Fibroblast of peridontal ligament (primary cell): ENCODE measurements around the gene POLR2B.
A peak's percentile ranks its signal among the peaks of the same experiment; 100 is the strongest.
"Not testable (repeated sequence)": the region's sequence is repeated elsewhere in the genome, so short reads cannot be mapped to it uniquely, and the experiment has no call there.

Experiments
- DNase-seq: peaks from one replicate; pipeline ENCODE4 v3.0.0-alpha.2; 2010; ENCODE audit errors: extremely low read depth

Gene POLR2B

DNA sequence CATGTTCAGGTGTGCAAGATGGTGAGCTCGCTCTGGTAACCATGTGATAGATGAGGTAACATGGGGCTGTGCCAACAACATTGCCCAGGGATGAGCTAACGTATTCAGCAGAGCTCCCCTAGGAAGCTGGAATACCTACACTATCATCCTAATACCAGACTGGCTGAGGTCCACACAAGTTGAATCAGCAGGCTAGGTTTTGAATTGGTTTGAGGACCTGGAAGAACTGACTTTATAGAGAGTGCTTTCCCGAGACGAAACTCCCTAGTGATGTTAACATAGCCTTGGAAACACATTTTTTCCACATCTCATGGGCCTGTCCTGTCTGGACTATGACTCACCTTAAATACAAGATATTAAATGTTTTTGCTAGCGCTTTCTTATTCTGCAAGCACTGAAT is 74.8 kb downstream of the POLR2B start:
- DNase-seq, result peak; percentile 31

DNA sequence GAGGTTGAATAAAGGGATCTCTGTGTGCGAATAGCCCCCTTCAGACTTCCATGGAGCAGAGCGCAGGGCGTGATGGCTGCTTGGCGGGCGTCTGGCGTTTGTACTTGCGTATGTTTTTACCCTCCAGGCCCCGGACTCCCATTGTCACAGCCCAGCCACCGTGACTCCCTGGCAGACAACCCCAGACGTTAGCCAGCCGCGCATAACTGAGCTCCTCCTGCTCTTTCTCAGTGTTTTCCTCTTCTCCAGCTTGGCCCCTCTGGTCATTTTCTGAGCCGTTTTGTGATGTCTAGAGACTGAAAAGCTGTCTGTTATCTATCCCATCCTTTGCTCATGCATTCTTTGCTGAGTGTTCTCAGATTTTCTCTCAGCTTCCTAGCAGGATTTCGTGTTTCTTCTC is 77.2 kb downstream of the POLR2B start:
- DNase-seq, result no peak

DNA sequence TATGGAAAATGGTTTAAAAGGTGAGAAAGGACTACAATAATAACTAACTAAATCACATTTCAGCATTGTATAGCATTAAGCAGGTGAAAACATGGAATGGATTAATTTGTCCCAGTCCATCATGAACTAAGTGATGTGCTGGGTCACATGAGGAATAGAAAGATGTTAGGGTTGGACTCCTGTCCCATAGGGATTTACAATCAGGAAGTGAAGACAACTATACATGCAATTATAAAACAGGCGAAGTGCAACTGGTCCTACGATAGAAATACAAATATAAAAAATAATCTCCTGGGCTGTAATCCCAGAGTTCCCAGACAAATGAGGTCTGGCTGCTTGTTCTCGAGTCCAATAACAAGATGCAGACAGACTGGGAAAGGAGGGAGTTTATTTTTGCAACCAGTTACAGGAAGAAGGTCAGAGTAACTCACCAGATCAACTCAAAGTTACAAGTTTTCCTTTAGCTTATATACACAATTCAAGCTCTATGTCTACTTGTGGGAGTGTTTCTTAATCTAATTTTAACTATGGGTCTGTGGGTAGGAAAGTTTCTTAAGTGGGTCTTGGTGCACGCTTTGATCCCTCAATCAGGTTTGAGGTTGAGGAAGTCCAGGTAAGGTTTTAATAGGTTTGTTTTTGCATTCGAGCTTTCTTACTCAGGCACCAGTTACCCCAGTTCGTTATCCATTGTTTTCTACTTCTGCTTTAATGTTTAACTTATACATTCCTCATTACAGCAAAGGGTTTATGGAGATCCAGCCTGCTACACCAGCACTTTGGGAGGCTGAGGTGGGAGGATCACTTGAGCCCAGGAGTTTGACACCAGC is 81.4 kb downstream of the POLR2B start:
- no peak for DNase-seq

- not testable (repeated sequence) for DNase-seq
Observed at GRCh38 chr4:57060717-57061067, 82.0 kb downstream of the POLR2B start.

GRCh38 chr4:57061395-57061794 is 82.7 kb downstream of the POLR2B start:
- peak; percentile 75 for DNase-seq

GRCh38 chr4:57063518-57063917 is 84.8 kb downstream of the POLR2B start:
- DNase-seq, result no peak

GRCh38 chr4:57064120-57064519 is 85.4 kb downstream of the POLR2B start:
- no peak for DNase-seq

- DNase-seq, result peak; percentile 99
Observed at GRCh38 chr4:57064811-57065711, 86.4 kb downstream of the POLR2B start.

- peak; percentile 54 for DNase-seq
Observed at GRCh38 chr4:57065730-57066482, 87.2 kb downstream of the POLR2B start.

GRCh38 chr4:57068237-57068981 is 89.7 kb downstream of the POLR2B start:
- peak; percentile 30 for DNase-seq

DNA sequence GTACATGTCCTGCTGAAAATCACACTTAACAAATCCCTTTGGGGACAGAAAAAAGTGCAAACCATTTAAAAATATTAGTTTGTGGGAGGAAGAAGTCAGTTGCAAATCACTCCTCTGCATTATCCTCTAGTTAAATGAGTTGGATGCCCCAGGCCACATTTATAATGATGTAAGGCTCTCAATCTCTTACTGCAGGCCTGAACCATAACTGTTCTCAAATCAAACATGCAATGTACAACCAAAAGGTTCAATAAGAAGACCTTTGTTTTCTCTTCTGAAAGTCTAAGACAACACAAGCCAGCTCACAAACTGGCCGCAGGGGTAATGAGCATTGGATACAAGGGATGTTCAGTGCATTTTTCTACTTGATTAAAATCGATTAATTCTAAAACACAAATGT is 91.8 kb downstream of the POLR2B start:
- DNase-seq, result no peak

DNA sequence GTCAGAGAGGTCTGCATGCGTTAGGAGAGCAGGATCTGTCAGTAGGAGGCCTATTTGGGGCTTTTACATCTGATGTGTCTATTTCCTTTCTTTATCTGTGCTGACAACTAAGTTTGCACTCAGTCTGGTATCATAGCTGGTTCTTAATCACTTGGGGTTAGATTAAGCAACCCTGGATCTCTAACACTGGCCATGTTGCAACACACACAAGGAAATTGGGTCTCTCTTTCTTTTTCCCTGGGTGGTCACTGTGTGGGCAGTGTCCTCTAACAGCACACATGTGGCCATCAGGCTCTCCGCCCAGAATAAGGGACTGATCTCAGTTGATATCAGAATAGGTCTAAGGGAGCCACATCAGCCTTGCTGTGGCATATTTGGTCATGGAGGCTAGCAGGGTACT is 92.6 kb downstream of the POLR2B start:
- peak; percentile 77 for DNase-seq

DNA sequence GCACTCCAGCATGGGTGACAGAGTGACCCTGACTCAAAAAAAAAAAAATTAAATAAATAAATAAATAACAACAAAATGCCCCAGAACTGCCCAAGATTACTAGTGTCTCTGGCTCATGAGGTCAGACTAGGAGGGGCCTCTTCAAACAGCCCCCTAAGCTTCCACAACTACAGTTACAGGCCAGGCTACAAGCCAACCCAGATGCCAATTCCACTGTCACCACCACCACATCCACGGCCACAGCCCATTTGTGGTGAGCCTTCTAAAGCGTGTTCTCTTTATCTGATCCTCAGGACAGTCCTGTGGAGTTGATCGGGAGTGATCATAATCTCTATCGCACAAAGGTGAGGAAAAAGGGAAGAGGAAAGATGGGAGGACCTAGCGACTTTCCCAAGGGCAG is 94.9 kb downstream of the POLR2B start:
- DNase-seq, result no peak

DNA sequence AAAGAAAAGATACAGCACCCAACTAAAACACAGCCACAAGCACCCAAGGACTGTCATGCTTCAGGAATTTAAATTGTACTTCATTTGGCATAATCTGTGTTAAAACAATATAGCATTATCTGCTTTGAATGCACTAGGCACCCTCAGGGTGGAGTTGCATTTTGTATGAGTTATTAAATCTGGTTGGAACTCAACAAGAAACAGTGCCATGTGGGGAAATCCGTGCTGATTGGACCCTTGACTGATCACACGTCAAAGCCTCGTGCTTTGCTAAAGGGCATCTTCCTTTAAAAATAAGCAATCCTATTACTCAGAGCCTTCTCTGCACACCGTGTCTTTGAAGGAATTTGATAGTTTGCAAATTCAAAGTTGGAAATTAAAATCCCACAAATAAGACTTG is 96.0 kb downstream of the POLR2B start:
- peak; percentile 96 for DNase-seq

DNA sequence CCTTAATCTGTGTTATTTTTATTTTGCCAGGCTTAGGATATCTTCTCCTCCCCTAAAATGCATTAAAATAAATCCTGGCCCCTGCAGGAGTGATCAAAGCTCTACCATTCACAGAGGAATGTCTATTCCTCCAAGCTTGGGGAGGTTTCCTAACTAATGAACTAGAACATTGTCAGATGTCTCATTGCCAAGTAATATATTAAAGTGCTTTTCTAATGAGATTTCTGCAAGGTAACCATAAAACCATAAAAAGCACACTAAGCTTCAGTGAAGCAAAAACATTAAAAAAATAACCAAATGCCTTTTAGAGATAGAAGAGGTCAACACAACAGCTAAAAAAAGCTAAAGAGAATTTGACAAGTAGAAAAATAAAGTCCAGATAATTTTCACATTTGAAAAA is 96.7 kb downstream of the POLR2B start:
- no peak for DNase-seq

DNA sequence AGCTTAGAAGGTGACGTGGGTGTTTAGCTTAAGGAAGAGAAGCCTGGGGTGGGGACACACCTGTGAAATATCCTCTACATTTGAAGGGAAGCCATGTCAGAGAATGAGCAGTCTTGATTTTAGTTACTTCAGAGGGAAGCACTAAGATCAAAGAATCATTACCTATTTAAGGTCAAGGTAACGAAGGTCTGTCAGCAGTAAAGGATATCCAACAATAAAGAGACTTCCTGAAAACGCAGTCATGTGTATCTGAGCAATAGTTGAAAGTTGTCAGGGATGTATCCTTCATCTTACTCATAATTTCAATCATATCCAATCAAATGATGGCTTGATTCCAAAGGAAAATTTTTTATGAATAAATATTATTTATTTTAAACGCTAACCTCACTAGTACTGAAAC is 98.0 kb downstream of the POLR2B start:
- no peak for DNase-seq

DNA sequence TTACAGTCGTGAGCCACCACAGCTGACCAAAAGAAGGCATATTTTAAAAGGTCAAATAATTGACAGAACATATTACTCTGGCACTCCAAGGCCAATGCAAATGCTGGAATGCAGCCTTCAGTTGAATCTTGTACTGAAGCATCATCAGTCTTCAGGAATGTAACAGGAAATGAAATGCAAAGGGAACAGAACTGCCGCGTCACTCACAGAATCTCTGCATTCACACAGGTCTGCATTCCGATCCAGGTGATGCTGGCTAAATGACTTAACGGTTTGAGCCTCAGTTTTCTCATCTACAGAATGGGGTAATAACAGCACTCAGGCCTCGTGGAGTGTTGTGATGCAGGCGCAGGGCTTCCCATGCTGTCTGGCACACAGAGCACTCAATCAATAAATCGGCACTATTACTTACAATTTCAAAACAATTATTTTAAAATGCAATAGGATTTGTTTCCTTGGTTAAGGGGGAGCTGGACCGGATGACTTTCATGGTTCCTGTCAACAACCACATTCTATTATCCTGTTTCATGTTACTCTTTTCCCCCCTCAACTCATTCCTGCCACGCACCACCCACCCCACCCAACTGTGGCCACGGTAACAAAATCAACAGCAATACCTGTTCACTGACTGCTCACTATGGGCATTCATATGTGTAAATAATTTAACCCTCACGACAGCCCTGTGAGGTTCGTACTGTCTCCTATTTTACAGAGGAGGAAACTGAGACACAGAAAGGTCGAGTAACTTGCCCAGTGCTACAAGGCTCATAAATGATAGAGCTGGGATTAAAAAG is 99.1 kb downstream of the POLR2B start:
- DNase-seq, result no peak

GRCh38 chr4:57078685-57079521 is 100.2 kb downstream of the POLR2B start:
- DNase-seq, result no peak
